Endothelial cell of umbilical vein (primary cell): ENCODE results near the gene ANXA5. TPM values are rescaled to one million over a fixed set of nuclear protein-coding genes. Genes with fewer than 3 reads are reported as not detected.

Experiments used
- BruUV-seq: library from RNA; stranded (reverse); fragments of 400-500 nt; replicated peaks from 2 replicates; lab custom pipeline; 2021; lab: Mats Ljungman, UMichigan
- CTCF ChIA-PET: fragments of 300-600, 350-600 bp; sonication (Branson Sonifier 250); formaldehyde crosslinking; loops from one replicate; lab custom pipeline; 2021; ENCODE audit warnings: antibody characterized with exemption, inconsistent platforms; lab: Charles Lee
- POLR2A ChIA-PET: fragments of 300-600, 350-600 bp; sonication (Branson Sonifier 250); formaldehyde crosslinking; loops from one replicate; lab custom pipeline; 2021; ENCODE audit warnings: antibody characterized with exemption, inconsistent platforms; lab: Charles Lee
- DNase-seq: peaks from one replicate; pipeline ENCODE4 v3.0.0-alpha.2; 2011; ENCODE audit warnings: low read depth, low spot score
- FAIRE-seq: peaks from 2 replicates; lab custom pipeline; 2011; peaks lifted over from hg19 to GRCh38; lab: Jason Lieb, UNC
- H2AFZ ChIP-seq: 2 replicates; pipeline ENCODE4 v1.6.0; 2012; ENCODE audit warnings: low read depth, low read length, control low read depth, inconsistent platforms
- H3K27ac ChIP-seq: 2 replicates; pipeline ENCODE4 v1.5.1; 2011; ENCODE audit warnings: low read depth, mild to moderate bottlenecking, control low read depth, low read length, moderate library complexity; ENCODE audit not compliant: insufficient read depth
- H3K27me3 ChIP-seq, 2 experiments: 2 replicates each; pipeline versions ENCODE4 v1.6.0 to v1.6.1; 2011; ENCODE audit warnings: low read length in 2 of 2, mixed read lengths in 1 of 2; ENCODE audit not compliant: control insufficient read depth in 2 of 2, insufficient read depth in 2 of 2
- H3K36me3 ChIP-seq, 2 experiments: 2 replicates in 1 of 2; 3 replicates in 1 of 2; pipeline ENCODE4 v1.5.1; 2011; ENCODE audit warnings: low read length in 2 of 2, mild to moderate bottlenecking in 1 of 2, moderate library complexity in 1 of 2; ENCODE audit not compliant: control insufficient read depth in 2 of 2, insufficient read depth in 2 of 2; ENCODE audit errors: extremely low read depth in 1 of 2
- H3K4me1 ChIP-seq: 3 replicates; pipeline ENCODE4 v1.5.1; 2011; ENCODE audit warnings: mild to moderate bottlenecking, low read length; ENCODE audit not compliant: control insufficient read depth, insufficient read depth; ENCODE audit errors: extremely low read depth
- H3K4me2 ChIP-seq: 2 replicates; pipeline ENCODE4 v1.6.1; 2011; ENCODE audit warnings: low read length, control low read depth, mixed read lengths; ENCODE audit not compliant: insufficient read depth
- H3K4me3 ChIP-seq, 3 experiments: fragments of 200-600 bp in 1 of 3; sonication (generic), shearing (Covaris generic) in 1 of 3; replicated peaks in 1 of 3; 2 replicates each; pipeline ENCODE4 v1.5.1; 2011 to 2016; ENCODE audit warnings: control low read depth in 3 of 3, low read length in 3 of 3, mild to moderate bottlenecking in 2 of 3, inconsistent platforms in 1 of 3, low read depth in 1 of 3, moderate library complexity in 1 of 3; ENCODE audit not compliant: insufficient read depth in 1 of 3
- H3K79me2 ChIP-seq: 2 replicates; pipeline ENCODE4 v1.6.0; 2012; ENCODE audit warnings: low read length, inconsistent platforms; ENCODE audit not compliant: control insufficient read depth, insufficient read depth
- H3K9ac ChIP-seq: replicated peaks from 2 replicates; pipeline ENCODE3; 2011; ENCODE audit warnings: low read length, control low read depth; ENCODE audit not compliant: insufficient read depth; ENCODE audit errors: extremely low read depth
- H3K9me1 ChIP-seq: replicated peaks from 3 replicates; pipeline ENCODE4 v1.6.0; 2011; ENCODE audit warnings: mild to moderate bottlenecking, low read length; ENCODE audit not compliant: control insufficient read depth, insufficient read depth; ENCODE audit errors: extremely low read depth
- H3K9me3 ChIP-seq: replicated peaks from 2 replicates; pipeline ENCODE4 v1.5.1; 2012; ENCODE audit warnings: low read length, inconsistent platforms; ENCODE audit not compliant: control insufficient read depth, insufficient read depth
- H4K20me1 ChIP-seq: replicated peaks from 2 replicates; pipeline ENCODE3; 2011; ENCODE audit warnings: mild to moderate bottlenecking, low read length; ENCODE audit not compliant: control insufficient read depth, insufficient read depth; ENCODE audit errors: extremely low read depth
- EZH2 ChIP-seq: IDR thresholded peaks from 2 replicates; pipeline ENCODE4 v1.6.1; 2012; ENCODE audit warnings: borderline replicate concordance, low read depth, mild to moderate bottlenecking, moderate library complexity, low read length, inconsistent platforms; ENCODE audit not compliant: severe bottlenecking
- FOS ChIP-seq: IDR thresholded peaks from 2 replicates; pipeline ENCODE4 v1.6.1; 2011; ENCODE audit warnings: mild to moderate bottlenecking, low read length, moderate library complexity, borderline replicate concordance; ENCODE audit not compliant: insufficient read depth
- GATA2 ChIP-seq: IDR thresholded peaks from 2 replicates; pipeline ENCODE4 v1.7.0; 2011; ENCODE audit warnings: low read depth, mild to moderate bottlenecking, moderate library complexity, mixed read lengths, low read length; ENCODE audit not compliant: insufficient read length, insufficient read depth
- JUN ChIP-seq: IDR thresholded peaks from 2 replicates; pipeline ENCODE4 v1.6.1; 2011; ENCODE audit warnings: borderline replicate concordance, low read depth; ENCODE audit not compliant: insufficient read length, insufficient read depth
- MAX ChIP-seq: IDR thresholded peaks from 2 replicates; pipeline ENCODE4 v1.6.1; 2011; ENCODE audit not compliant: insufficient read depth, insufficient read length
- MYC ChIP-seq: IDR thresholded peaks from one replicate; pipeline ENCODE4 v1.6.1; 2011; ENCODE audit warnings: mild to moderate bottlenecking, low read depth, low read length
- POLR2A ChIP-seq: IDR thresholded peaks from 2 replicates; pipeline ENCODE4 v1.6.1; 2012; ENCODE audit warnings: low read depth, mild to moderate bottlenecking, control low read depth, low read length
- POLR2AphosphoS5 ChIP-seq: IDR thresholded peaks from 2 replicates; pipeline ENCODE4 v1.6.1; 2012; ENCODE audit warnings: low read depth, mild to moderate bottlenecking, control low read depth, low read length, moderate library complexity; ENCODE audit not compliant: insufficient read depth
- dilution Hi-C: fragments of 300-500 bp; cut with MboI; formaldehyde crosslinking; loops from one replicate; pipeline ENCODE4 v1.15.0; 2019; ENCODE audit warnings: low sequenced_read_pairs; ENCODE audit not compliant: extremely low pct_ligation_motif_present
- intact Hi-C: fragments of 100-400 bp; cut with micrococcal nuclease; formaldehyde crosslinking; loops from one replicate; pipeline ENCODE4 v1.10.0; 2022
- polyA plus RNA-seq, 4 experiments: library from polyadenylated mRNA; depleted of rRNA in 3 of 4; stranded (reverse) in 3 of 4; unstranded in 1 of 4; fragments of >200 nt; gene quantifications; 2 replicates each; pipeline versions ENCODE4 v1.2.1 to v1.2.3, GENCODE V29; 2011 to 2012; ENCODE audit warnings: missing spikeins in 1 of 4
- total RNA-seq: library from RNA; stranded (reverse); gene quantifications from 2 replicates; pipeline ENCODE4 v1.2.3, GENCODE V29; 2021
- TF ChIP-seq, protein P1 (sequence below), 2 donors: IDR thresholded peaks; 1 replicate in 1 of 2; 2 replicates in 1 of 2; pipeline ENCODE4 v1.5.1; 2011; ENCODE audit warnings: low read length in 2 of 2, mild to moderate bottlenecking in 2 of 2, moderate library complexity in 2 of 2, control low read depth in 1 of 2, inconsistent platforms in 1 of 2, low read depth in 1 of 2; ENCODE audit not compliant: insufficient read depth in 1 of 2; ENCODE audit errors: extremely low read depth in 1 of 2

The ANXA5 gene
- total and polyA plus RNA-seq, 2 donors (not counting 3 experiments of a cell fraction or from before 2014, with no cell fraction given) = 450 to 528 TPM

DNA sequence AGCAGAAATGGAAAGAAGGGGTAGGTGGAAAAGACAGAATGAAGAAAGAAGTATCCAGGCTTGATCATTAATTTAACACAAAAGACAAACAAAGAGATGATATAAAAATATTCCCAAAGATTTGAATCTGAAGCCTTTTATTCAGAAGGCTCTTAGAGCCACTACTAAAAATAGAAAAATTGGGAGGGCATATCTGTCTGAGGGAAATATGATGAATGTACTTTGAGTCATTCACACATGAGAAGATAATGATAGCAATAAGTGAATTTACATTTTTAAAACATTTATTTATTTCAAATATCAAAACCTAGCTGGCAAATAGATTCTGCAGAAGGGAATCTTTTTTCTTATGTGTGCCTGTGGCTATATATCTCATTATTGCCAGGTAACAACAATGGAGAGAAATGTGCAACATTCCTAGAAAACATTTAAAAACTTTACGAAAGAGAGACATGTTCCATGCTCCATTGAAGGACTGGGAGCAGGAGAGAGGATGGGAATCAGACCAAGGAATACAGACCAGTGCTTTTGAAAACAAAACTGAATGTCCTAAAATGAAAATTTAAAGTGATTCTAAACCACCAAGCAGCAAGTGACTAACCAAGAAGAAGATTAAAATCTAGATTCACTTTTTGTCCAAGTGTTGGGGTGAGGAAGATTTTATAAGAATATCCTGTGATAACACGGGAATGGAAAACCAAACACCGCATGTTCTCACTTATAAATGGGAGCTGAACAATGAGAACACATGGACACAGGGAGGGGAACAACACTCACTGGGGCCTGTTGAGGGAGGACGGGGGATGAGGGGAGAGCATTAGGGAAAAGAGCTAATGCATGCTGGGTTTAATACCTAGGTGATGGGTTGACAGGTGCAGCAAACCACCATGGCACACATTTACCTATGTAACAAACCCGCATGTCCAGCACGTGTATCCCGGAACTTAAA lies 41.2 kb downstream of the ANXA5 start:
- Histone ChIP-seq H3K9me3 (no peaks in the 10 kb centered on the region), H3K4me2 (no peak overlapping the region), H3K27ac (no peak overlapping the region), H3K4me3 (no peak overlapping the region), H3K9me1 (no peaks in the 10 kb centered on the region), H3K4me1 (no peaks in the 10 kb centered on the region), H3K79me2 (no peaks in the 10 kb centered on the region), H3K27me3 (no peaks in the 10 kb centered on the region), H3K9ac (no peak overlapping the region), H2AFZ (no peak overlapping the region), H4K20me1 (no peaks in the 10 kb centered on the region), H3K36me3 (no peaks in the 10 kb centered on the region)
- intact Hi-C loops (loop anchor here (1.0 to 5.0 kb wide), 5 partner anchors 82 to 463 kb away; no protein-coding TSS in a partner anchor), dilution Hi-C loops (no loop called here)
- FAIRE-seq = no peak
- no peak for DNase-seq
- BruUV-seq = no TSS peak
- TF ChIP-seq POLR2AphosphoS5 (no peak), MYC (no peak), POLR2A (no peak), FOS (no peak), GATA2 (no peak), JUN (no peak), MAX (no peak), EZH2 (no peak)
- TF ChIP-seq, protein P1, sequence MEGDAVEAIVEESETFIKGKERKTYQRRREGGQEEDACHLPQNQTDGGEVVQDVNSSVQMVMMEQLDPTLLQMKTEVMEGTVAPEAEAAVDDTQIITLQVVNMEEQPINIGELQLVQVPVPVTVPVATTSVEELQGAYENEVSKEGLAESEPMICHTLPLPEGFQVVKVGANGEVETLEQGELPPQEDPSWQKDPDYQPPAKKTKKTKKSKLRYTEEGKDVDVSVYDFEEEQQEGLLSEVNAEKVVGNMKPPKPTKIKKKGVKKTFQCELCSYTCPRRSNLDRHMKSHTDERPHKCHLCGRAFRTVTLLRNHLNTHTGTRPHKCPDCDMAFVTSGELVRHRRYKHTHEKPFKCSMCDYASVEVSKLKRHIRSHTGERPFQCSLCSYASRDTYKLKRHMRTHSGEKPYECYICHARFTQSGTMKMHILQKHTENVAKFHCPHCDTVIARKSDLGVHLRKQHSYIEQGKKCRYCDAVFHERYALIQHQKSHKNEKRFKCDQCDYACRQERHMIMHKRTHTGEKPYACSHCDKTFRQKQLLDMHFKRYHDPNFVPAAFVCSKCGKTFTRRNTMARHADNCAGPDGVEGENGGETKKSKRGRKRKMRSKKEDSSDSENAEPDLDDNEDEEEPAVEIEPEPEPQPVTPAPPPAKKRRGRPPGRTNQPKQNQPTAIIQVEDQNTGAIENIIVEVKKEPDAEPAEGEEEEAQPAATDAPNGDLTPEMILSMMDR (IDR thresholded peaks at IDR 0.05; ENCODE audit: extremely low read depth in 1 of 2, insufficient read depth in 1 of 2, low read depth in 1 of 2, low read length in 2 of 2) = no peak
- POLR2A ChIA-PET = no interaction called here
- CTCF ChIA-PET = interaction anchor here (0.6 to 7.7 kb wide), 9 partner anchors 10 to 473 kb away, joined by 3 to 65 read pairs (median 6); no protein-coding TSS in a partner anchor
